H1 (cell line): ENCODE measurements around the gene STRIP2. TPM values are rescaled to one million over a fixed set of nuclear protein-coding genes. Genes with fewer than 3 reads are reported as not detected.

ENCODE experiments used
- CTCF ChIA-PET: fragments of 300-600 bp; sonication (Branson Sonifier 250); formaldehyde crosslinking; loops from one replicate; lab custom pipeline; 2021; ENCODE audit not compliant: partially characterized antibody; lab: Charles Lee
- POLR2A ChIA-PET: fragments of 300-600 bp; sonication (Branson Sonifier 250); formaldehyde crosslinking; loops from one replicate; lab custom pipeline; 2021; ENCODE audit warnings: inconsistent platforms; ENCODE audit not compliant: partially characterized antibody; lab: Charles Lee
- DNase-seq, 2 experiments: peaks; one replicate each; pipeline versions ENCODE4 v3.0.0 to v3.0.0-alpha.2; 2010 to 2022; ENCODE audit warnings: low spot score in 2 of 2, low read depth in 1 of 2, mixed read lengths in 1 of 2
- FAIRE-seq: peaks from 2 replicates; lab custom pipeline; 2011; peaks lifted over from hg19 to GRCh38; lab: Jason Lieb, UNC
- H2AFZ ChIP-seq: 2 replicates; pipeline ENCODE4 v1.8.1; 2012; ENCODE audit warnings: low read length, inconsistent platforms
- H2AK5ac ChIP-seq: 2 replicates; pipeline ENCODE4 v1.6.1; 2013; ENCODE audit warnings: low read depth, low read length
- H2BK120ac ChIP-seq: replicated peaks from 2 replicates; pipeline ENCODE3; 2013; ENCODE audit warnings: low read depth, low read length, inconsistent platforms
- H2BK12ac ChIP-seq: 2 replicates; pipeline ENCODE4 v1.6.1; 2013; ENCODE audit warnings: low read depth, low read length
- H2BK15ac ChIP-seq: 2 replicates; pipeline ENCODE4 v1.6.1; 2013; ENCODE audit warnings: low read length
- H2BK20ac ChIP-seq: 2 replicates; pipeline ENCODE4 v1.6.1; 2013; ENCODE audit warnings: low read length
- H2BK5ac ChIP-seq: 2 replicates; pipeline ENCODE4 v1.6.1; 2013; ENCODE audit warnings: low read depth, low read length
- H3K14ac ChIP-seq: 2 replicates; pipeline ENCODE4 v1.6.1; 2013; ENCODE audit warnings: inconsistent platforms; ENCODE audit not compliant: insufficient read length
- H3K18ac ChIP-seq: 2 replicates; pipeline ENCODE4 v1.6.1; 2013; ENCODE audit warnings: low read length; ENCODE audit errors: extremely low read depth
- H3K23ac ChIP-seq: 2 replicates; pipeline ENCODE4 v1.6.1; 2013; ENCODE audit warnings: inconsistent platforms; ENCODE audit not compliant: insufficient read length
- H3K23me2 ChIP-seq: 2 replicates; pipeline ENCODE4 v1.6.1; 2013; ENCODE audit warnings: low read depth, low read length
- H3K27ac ChIP-seq: 2 replicates; pipeline ENCODE4 v1.6.1; 2011; ENCODE audit warnings: low read depth, low read length, inconsistent platforms
- H3K27me3 ChIP-seq, 4 experiments: replicated peaks in 1 of 4; 1 replicate in 1 of 4; 2 replicates in 3 of 4; pipeline versions ENCODE4 v1.6.1 to v1.8.1; 2011 to 2013; ENCODE audit warnings: low read length in 3 of 4, mild to moderate bottlenecking in 3 of 4, inconsistent platforms in 2 of 4, mixed read lengths in 2 of 4, moderate library complexity in 1 of 4; ENCODE audit not compliant: control insufficient read depth in 3 of 4, insufficient read depth in 3 of 4; ENCODE audit errors: extremely low read depth in 1 of 4
- H3K36me3 ChIP-seq, 4 experiments: 2 replicates each; pipeline versions ENCODE4 v1.6.1 to v1.8.1; 2011 to 2013; ENCODE audit warnings: mild to moderate bottlenecking in 4 of 4, low read length in 3 of 4, moderate library complexity in 2 of 4, control low read depth in 1 of 4, inconsistent platforms in 1 of 4; ENCODE audit not compliant: insufficient read depth in 4 of 4, control insufficient read depth in 2 of 4
- H3K4ac ChIP-seq: replicated peaks from 2 replicates; pipeline ENCODE3; 2013; ENCODE audit warnings: low read length, low read depth, mixed read lengths, inconsistent platforms; ENCODE audit not compliant: insufficient read length
- H3K4me1 ChIP-seq, 4 experiments: replicated peaks in 1 of 4; 1 replicate in 1 of 4; 2 replicates in 3 of 4; pipeline versions ENCODE4 v1.6.1 to v1.8.1; 2011 to 2013; ENCODE audit warnings: low read length in 3 of 4, inconsistent platforms in 2 of 4, mixed read lengths in 1 of 4; ENCODE audit not compliant: insufficient read depth in 4 of 4, control insufficient read depth in 3 of 4
- H3K4me2 ChIP-seq, 2 experiments: 2 replicates each; pipeline versions ENCODE4 v1.6.1 to v1.8.1; 2011 to 2013; ENCODE audit warnings: low read depth in 2 of 2, low read length in 2 of 2, control low read depth in 1 of 2, inconsistent platforms in 1 of 2, mild to moderate bottlenecking in 1 of 2; ENCODE audit not compliant: insufficient read depth in 1 of 2
- H3K4me3 ChIP-seq, 4 experiments: fragments of 200-600, 300-600 bp in 1 of 4; sonication (generic), shearing (Covaris generic), sonication (Bioruptor Twin) in 1 of 4; 2 replicates each; pipeline versions ENCODE4 v1.5.1 to v1.8.1; 2011 to 2016; ENCODE audit warnings: low read length in 4 of 4, low read depth in 3 of 4, control low read depth in 2 of 4, inconsistent platforms in 2 of 4, mild to moderate bottlenecking in 2 of 4, mixed read lengths in 1 of 4, moderate library complexity in 1 of 4; ENCODE audit not compliant: insufficient read depth in 2 of 4; ENCODE audit errors: extremely low read depth in 1 of 4
- H3K56ac ChIP-seq: replicated peaks from 2 replicates; pipeline ENCODE3; 2013; ENCODE audit warnings: low read depth, mild to moderate bottlenecking, mixed read lengths, low read length, inconsistent platforms; ENCODE audit not compliant: insufficient read length
- H3K79me1 ChIP-seq: 2 replicates; pipeline ENCODE4 v1.6.1; 2013; ENCODE audit warnings: low read depth, low read length, control low read depth
- H3K79me2 ChIP-seq, 2 experiments: 2 replicates each; pipeline versions ENCODE4 v1.6.1 to v1.8.1; 2012 to 2013; ENCODE audit warnings: low read length in 2 of 2, mild to moderate bottlenecking in 2 of 2, inconsistent platforms in 1 of 2; ENCODE audit not compliant: insufficient read depth in 2 of 2, control insufficient read depth in 1 of 2
- H3K9ac ChIP-seq, 4 experiments: replicated peaks in 1 of 4; 1 replicate in 1 of 4; 2 replicates in 3 of 4; pipeline versions ENCODE4 v1.6.1 to v1.8.1; 2011 to 2013; ENCODE audit warnings: low read depth in 3 of 4, low read length in 3 of 4, control low read depth in 2 of 4, mild to moderate bottlenecking in 2 of 4, moderate library complexity in 2 of 4, inconsistent platforms in 1 of 4; ENCODE audit errors: extremely low read depth in 1 of 4
- H3K9me3 ChIP-seq, 2 experiments: 2 replicates each; pipeline versions ENCODE4 v1.6.1 to v1.8.1; 2012 to 2013; ENCODE audit warnings: mild to moderate bottlenecking in 2 of 2, moderate library complexity in 2 of 2, control low read depth in 1 of 2, inconsistent platforms in 1 of 2, low read depth in 1 of 2, low read length in 1 of 2, mixed read lengths in 1 of 2; ENCODE audit not compliant: insufficient read depth in 2 of 2
- H4K20me1 ChIP-seq, 2 experiments: replicated peaks in 1 of 2; 2 replicates each; pipeline versions ENCODE3 to v1.8.1; 2011 to 2013; ENCODE audit warnings: inconsistent platforms in 2 of 2, low read length in 2 of 2, mild to moderate bottlenecking in 1 of 2; ENCODE audit not compliant: insufficient read depth in 2 of 2, control insufficient read depth in 1 of 2
- H4K5ac ChIP-seq: 2 replicates; pipeline ENCODE4 v1.6.1; 2013; ENCODE audit warnings: low read length, low read depth, mixed read lengths, inconsistent platforms; ENCODE audit not compliant: insufficient read length
- H4K8ac ChIP-seq: 2 replicates; pipeline ENCODE4 v1.8.0; 2013; ENCODE audit warnings: mild to moderate bottlenecking, moderate library complexity, low read length, inconsistent platforms; ENCODE audit not compliant: insufficient read depth; ENCODE audit errors: extremely low read depth
- H4K91ac ChIP-seq: replicated peaks from 2 replicates; pipeline ENCODE3; 2013; ENCODE audit warnings: low read length, mixed read lengths, inconsistent platforms; ENCODE audit not compliant: insufficient read length
- ASH2L ChIP-seq: fragments of 200-600, 300-600 bp; sonication (generic); IDR thresholded peaks from one replicate; pipeline ENCODE4 v1.7.1; 2017; ENCODE audit warnings: low read length
- ATF2 ChIP-seq: IDR thresholded peaks from 2 replicates; pipeline ENCODE4 v1.6.1; 2012; ENCODE audit warnings: low read length, inconsistent platforms
- BACH1 ChIP-seq: IDR thresholded peaks from 2 replicates; pipeline ENCODE4 v1.6.1; 2012; ENCODE audit warnings: low read length, improper control_type of control experiment
- BRCA1 ChIP-seq: IDR thresholded peaks from 2 replicates; pipeline ENCODE4 v1.6.1; 2012; ENCODE audit warnings: low read depth, low read length, improper control_type of control experiment
- FOSL1 ChIP-seq: IDR thresholded peaks from 2 replicates; pipeline ENCODE4 v1.6.1; 2011; ENCODE audit warnings: mild to moderate bottlenecking, low read depth, low read length, moderate library complexity; ENCODE audit not compliant: insufficient read depth
- MAFK ChIP-seq: IDR thresholded peaks from 2 replicates; pipeline ENCODE4 v1.6.1; 2012; ENCODE audit warnings: low read depth, mild to moderate bottlenecking, improper control_type of control experiment, low read length
- RNF2 ChIP-seq: fragments of 200-900, 300-1000 bp; sonication (generic); IDR thresholded peaks from 2 replicates; pipeline ENCODE4 v1.7.1; 2016; ENCODE audit warnings: borderline replicate concordance, low read depth, mild to moderate bottlenecking, antibody characterized with exemption, low read length; ENCODE audit not compliant: poor library complexity, severe bottlenecking; ENCODE audit errors: missing control alignments
- SP2 ChIP-seq: IDR thresholded peaks from 2 replicates; pipeline ENCODE4 v1.6.1; 2012; ENCODE audit warnings: mild to moderate bottlenecking, low read length, inconsistent platforms
- SP4 ChIP-seq: IDR thresholded peaks from 2 replicates; pipeline ENCODE4 v1.6.1; 2012; ENCODE audit warnings: low read length, inconsistent platforms
- TAF1 ChIP-seq: IDR thresholded peaks from 2 replicates; pipeline ENCODE4 v1.6.1; 2011; ENCODE audit warnings: mild to moderate bottlenecking, low read depth, low read length
- YY1 ChIP-seq: IDR thresholded peaks from 2 replicates; pipeline ENCODE4 v1.6.1; 2011; ENCODE audit warnings: low read depth, mild to moderate bottlenecking, low read length
- WGBS, 2 experiments: shearing (Covaris generic) in 1 of 2; methylation state at CpG; one replicate each; pipeline versions ENCODE4 v1.1.6 to v1.1.7; 2013 to 2015; ENCODE audit warnings: low lambda C conversion rate in 2 of 2, mixed read lengths in 2 of 2, inconsistent platforms in 1 of 2, low coverage in 1 of 2, missing lambda C conversion rate in 1 of 2; ENCODE audit not compliant: insufficient replicate concordance in 2 of 2, insufficient coverage in 1 of 2, insufficient read length in 1 of 2; ENCODE audit errors: extremely low coverage in 1 of 2, missing lambda C conversion rate in 1 of 2; 5-methylcytosine and 5-hydroxymethylcytosine counted together
- polyA plus RNA-seq, 7 experiments: library from polyadenylated mRNA; depleted of rRNA in 3 of 7; stranded (reverse) in 5 of 7; unstranded in 2 of 7; fragments of >200 nt in 5 of 7; fragments of 200-250 nt in 2 of 7; gene quantifications; 1 replicate in 5 of 7; 2 replicates in 1 of 7; 4 replicates in 1 of 7; pipeline versions ENCODE4 v1.2.1 to v1.2.3, GENCODE V29; 2011 to 2013; ENCODE audit warnings: missing spikeins in 2 of 7, mixed read lengths in 2 of 7
- total RNA-seq: library from RNA; stranded (reverse); fragmentation: NEBNext Ultra II Directional; extraction: Animal tissue kit (Norgen Biotek cat#: 25700); gene quantifications from 2 replicates; pipeline ENCODE4 v1.2.1, GENCODE V29; 2021

Gene STRIP2
- total and polyA plus RNA-seq, 2 of the 8 experiments (the other 6 are each of a cell fraction or from before 2014, with no cell fraction given), result 5.3 to 8.2 TPM

DNA sequence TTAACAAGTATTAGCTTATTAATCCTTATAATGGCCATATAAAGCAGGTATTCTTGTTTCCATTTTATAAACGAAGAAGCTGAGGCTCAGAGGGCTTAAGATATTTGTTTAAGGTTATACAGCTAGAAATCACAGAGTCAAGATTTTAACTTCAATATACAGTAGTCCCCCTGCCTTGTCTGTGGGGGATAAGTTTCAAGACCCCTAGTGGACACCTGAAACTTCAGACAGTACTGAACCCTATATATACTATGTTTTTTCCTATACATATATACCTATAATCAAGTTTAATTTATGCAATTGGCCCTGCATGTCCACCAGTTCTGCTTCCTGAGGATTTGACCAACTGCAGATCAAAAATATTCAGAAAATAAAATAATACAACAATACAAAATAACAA is 44.4 kb upstream of the STRIP2 start:
- no peak for DNase-seq
- Histone ChIP-seq H3K27ac (no peak overlapping the region), H3K79me1 (no peaks in the 10 kb centered on the region), H3K9ac (no peak overlapping the region), H3K36me3 (peaks cover 0 to 9% (median 4%) of the 10 kb centered on the region in 4 experiments; a peak in 5 of 8 replicates), H2BK15ac (no peak overlapping the region), H3K4me3 (no peak overlapping the region), H3K14ac (no peak overlapping the region), H3K27me3 (no peaks in the 10 kb centered on the region), H4K20me1 (no peaks in the 10 kb centered on the region), H2BK20ac (no peak overlapping the region), H3K23ac (no peak overlapping the region), H3K23me2 (no peaks in the 10 kb centered on the region), H3K18ac (no peak overlapping the region), H3K4ac (no peak overlapping the region), H2BK12ac (no peak overlapping the region), H4K5ac (no peak overlapping the region), H4K8ac (no peak overlapping the region), H4K91ac (no peak overlapping the region), H2AK5ac (no peak overlapping the region), H2AFZ (no peak overlapping the region), H2BK120ac (no peak overlapping the region), H2BK5ac (no peak overlapping the region), H3K4me1 (peaks cover 0 to 5% (median 1%) of the 10 kb centered on the region in 4 experiments; a peak in 2 of 7 replicates), H3K56ac (no peak overlapping the region), H3K4me2 (no peak overlapping the region), H3K9me3 (no peaks in the 10 kb centered on the region), H3K79me2 (no peaks in the 10 kb centered on the region)
- WGBS, 2 experiments, result 74% methylated on average over 1 of the region's 1 CpG; no CpG with 5 or more reads in 1 of the 2 experiments
- POLR2A ChIA-PET, result interaction anchor here (3.6 kb wide), 1 partner anchor 44 kb away, joined by 13 read pairs; the partner anchor contains the start of gene STRIP2
- TF ChIP-seq BRCA1 (no peak), ASH2L (no peak), YY1 (no peak), BACH1 (no peak), SP2 (no peak), FOSL1 (no peak), TAF1 (no peak), ATF2 (no peak), MAFK (no peak), SP4 (no peak), RNF2 (no peak)
- CTCF ChIA-PET, result interaction anchor here (0.6 to 6.3 kb wide), 18 partner anchors 9 to 590 kb away, joined by 3 to 69 read pairs (median 4); no protein-coding TSS in a partner anchor
- FAIRE-seq, result no peak
